Muscle of back (tissue), 11 donors: ENCODE measurements around the gene CPTP. TPM values are rescaled to one million over a fixed set of nuclear protein-coding genes. Genes with fewer than 3 reads are reported as not detected.
A peak's percentile ranks its signal among the peaks of the same experiment; 100 is the strongest.

Source experiments
- DNase-seq, 3 donors: peaks; one replicate each; pipeline versions ENCODE4 v3.0.0 to v3.0.0-alpha.2; 2013
- polyA plus RNA-seq, 10 donors: library from polyadenylated mRNA; unstranded; fragments of 120-200 nt; gene quantifications; one replicate each; pipeline ENCODE4 v1.2.1, GENCODE V29; 2013; ENCODE audit not compliant: insufficient read length in 10 of 10

Gene CPTP
- polyA plus RNA-seq, 10 donors = 10.6 to 17.2 (median 14.0) TPM

DNA sequence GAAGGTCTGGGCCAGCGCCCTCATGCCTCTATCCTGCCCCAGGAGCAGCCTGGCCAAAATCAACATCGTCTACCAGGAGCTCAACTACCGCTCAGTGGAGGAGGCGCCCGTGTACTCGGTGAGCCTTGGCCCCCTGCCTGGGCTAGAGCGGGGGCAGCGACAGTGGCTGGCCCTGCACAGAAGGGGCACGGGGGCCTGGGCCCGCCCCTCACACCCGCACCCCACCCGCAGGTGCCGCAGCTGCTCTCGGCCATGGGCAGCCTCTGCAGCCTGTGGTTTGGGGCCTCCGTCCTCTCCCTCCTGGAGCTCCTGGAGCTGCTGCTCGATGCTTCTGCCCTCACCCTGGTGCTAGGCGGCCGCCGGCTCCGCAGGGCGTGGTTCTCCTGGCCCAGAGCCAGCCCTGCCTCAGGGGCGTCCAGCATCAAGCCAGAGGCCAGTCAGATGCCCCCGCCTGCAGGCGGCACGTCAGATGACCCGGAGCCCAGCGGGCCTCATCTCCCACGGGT is 33.5 kb upstream of the CPTP start:
- DNase-seq = no peak

DNA sequence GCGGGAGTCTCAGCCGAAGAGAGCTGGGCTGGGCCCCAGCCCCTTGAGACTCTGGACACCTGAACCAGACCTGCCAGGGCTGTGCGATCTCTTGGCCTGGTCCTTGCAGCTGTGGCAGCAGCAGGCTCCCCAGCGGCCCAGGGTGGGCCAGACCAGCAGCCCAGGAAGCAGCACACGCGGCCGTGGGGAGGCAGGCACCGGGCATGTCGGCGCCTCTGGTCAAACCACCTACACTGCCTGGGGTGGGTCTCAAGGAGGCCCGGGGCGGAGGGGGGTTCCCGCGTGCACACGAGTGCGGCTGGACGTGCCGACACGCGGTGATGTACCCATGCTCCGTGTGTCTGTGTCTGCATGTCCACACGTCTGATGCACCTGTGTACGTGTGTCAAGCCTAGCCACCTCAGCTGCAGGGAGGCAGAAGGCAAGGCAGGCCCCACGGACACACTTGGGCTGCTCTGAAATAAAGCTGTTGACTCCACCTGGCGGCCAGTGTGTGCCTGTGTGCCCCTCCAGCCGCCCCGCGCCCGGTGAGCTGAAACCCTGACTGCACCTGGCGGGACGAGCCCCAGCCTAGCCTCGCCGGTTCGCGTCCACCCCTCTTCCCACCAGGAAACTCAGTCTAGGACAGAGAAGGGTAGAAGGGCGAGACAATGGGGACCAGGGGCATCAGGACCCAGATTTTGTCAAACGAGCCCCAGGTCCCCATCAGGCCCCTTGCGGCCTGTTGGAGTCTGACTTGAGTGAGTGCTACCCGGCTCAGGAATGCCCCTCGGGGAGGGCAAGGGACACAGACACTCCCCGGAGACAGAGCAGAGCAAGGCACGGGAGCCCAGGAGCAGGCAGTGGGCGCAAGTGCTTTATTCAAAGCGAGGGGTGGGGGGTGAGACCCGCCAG is 32.8 kb upstream of the CPTP start:
- DNase-seq = peak in 2 of 3 donors; percentile 52 to 79

DNA sequence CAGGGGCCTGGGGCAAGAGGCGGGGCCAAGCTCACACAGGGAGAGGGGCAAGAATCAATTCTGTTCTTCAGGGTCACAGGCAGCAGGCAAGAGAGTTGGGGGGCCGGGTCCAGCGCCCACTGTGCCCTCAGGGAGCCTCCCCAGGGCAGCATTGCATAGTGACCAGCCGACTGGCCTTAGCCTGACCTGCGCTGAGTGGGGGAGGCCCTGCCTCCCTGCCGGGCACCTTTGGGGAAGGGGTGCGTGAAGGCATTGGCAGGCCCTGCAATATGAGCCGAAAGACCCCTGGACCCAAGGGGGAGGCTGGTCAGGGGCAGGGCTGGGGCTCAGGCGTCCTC is 32.2 kb upstream of the CPTP start:
- DNase-seq = no peak

GRCh38 chr1:1292851-1293250 is 31.8 kb upstream of the CPTP start:
- no peak for DNase-seq

GRCh38 chr1:1293263-1294249 is 31.0 kb upstream of the CPTP start:
- no peak for DNase-seq

DNA sequence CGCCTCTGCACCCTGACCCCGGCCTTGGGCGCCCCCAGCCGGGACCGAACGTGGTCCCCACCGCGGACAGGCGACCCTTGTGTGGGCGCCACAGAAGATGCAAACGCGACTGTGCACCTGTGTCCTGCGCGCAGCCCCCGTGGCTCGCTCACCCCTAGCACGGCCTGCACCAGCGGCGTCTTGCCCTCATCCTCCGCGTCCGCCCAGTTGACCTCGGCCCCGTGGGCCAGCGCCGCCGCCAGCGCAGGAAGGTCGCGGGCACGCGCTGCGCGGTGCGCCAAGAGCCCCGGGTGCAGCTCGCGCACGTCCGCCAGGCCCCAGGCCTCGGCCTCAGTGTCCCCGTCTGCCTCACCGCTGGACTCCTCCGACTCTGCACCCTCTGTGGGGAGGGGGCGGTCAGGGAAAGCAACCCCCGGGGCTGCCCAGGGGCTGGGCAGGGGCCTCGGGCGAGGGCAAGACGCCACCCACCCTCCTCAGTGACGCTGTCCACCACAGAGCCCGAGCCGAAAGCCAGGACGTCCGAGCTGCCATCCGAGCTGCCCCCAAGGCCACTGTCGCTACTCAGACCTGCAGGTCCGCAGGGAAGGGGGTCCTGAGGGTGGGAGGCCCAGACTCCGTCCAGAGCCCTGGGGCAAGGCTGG is 30.2 kb upstream of the CPTP start:
- no peak for DNase-seq

DNA sequence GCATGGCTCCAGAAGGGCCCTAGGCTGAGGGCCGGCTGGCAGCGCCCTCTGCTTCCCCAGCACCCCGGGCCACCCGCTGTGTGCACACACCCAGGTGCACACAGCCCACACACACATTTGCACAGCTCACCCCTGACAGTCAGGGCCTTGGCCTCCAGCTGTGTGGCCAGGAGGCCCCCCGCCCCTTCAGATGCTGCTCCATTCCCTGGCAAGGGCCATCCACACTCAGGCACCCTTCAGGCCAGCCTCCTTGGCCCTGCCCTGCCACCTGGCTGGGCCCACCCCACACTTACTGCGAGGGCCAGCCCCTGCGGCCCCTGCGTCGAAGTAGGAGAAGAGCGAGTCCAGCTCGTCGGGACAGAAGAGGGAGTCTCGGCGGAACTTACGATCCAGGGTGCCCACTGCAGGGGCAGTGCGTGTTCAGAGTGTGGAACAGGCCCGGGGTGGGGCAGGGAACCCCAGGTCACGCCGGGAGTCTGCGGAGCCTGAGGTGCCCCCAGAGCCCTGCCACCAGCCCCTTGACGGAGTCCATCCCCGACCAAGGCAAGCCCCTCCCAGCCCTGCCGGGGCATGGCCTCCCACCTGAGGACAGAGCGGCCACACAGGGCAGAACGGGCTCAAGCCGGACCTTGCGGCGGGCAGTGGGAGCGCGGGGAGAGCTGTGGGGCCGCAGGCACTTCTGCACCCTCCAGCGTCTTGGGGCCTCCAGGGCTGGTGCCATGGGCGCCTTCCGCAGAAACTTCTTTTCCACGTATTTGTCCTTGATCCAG is 29.3 kb upstream of the CPTP start:
- no peak for DNase-seq

GRCh38 chr1:1296070-1297061 is 28.2 kb upstream of the CPTP start:
- no peak for DNase-seq

DNA sequence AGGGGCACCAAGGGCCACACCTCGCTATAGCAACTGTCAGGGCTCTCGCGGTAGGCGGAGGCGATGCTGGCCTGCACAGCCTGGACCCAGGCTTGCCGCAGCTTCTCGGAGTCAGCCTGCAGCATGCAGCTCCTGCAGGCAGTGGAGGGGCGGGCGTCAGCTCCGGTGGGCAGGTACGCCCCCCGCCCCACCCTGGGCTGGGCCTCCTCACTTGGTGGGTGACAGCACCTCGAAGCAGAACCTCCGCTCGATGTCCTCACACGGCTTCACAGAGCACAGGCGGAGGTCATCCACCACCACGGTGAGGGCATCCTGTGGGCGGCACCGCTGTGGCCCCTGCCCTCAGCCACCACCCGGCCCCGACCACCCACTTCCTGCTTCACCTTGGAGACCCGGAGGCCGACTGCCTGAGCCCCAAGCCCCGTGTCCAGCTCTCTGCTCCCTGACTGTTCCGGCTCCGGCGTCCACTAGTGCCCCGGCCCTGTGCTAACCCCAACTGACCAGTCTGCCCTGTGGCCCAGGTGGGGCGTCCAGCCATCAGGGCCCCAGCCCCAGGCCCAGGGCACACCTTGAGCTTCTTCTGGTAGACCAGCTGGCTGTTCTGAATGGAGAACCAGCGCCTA is 26.7 kb upstream of the CPTP start:
- DNase-seq = no peak

GRCh38 chr1:1298861-1299685 is 25.5 kb upstream of the CPTP start:
- peak; percentile 55 to 76 (median 61) for DNase-seq

DNA sequence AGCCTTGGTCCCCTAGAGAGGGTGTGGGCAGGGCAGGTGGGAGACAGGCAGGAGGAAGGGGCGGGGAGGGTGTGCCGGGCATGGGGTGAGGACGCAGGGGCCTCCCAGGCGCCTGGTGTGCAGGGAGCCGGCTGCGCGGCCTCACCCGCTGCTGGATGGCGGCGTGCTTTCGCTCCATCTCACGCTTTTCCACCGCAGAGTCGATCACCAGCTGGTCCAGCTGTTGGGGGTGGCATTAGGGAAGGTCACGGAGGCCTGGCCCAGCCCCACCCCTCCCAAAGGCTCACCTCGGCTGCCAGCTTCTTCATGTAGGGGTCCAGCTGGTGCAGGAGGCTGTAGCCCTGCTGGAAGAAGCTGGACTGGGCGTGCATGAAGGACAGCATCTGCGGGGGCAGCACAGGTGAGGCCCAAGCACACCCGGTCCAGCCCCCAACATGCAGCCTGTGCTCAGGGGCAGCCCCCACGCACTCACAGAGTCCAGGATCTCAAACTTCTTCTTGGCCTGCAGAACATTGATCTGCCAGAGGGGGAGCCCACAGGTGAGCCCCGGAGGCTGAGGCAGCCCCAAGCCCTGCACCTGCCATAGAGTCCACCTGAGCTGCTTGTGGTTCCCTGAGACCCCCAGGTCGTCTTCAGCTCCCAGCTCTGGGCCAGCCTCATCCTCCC is 24.8 kb upstream of the CPTP start:
- no peak for DNase-seq

GRCh38 chr1:1300352-1300739 is 24.3 kb upstream of the CPTP start:
- DNase-seq = no peak

DNA sequence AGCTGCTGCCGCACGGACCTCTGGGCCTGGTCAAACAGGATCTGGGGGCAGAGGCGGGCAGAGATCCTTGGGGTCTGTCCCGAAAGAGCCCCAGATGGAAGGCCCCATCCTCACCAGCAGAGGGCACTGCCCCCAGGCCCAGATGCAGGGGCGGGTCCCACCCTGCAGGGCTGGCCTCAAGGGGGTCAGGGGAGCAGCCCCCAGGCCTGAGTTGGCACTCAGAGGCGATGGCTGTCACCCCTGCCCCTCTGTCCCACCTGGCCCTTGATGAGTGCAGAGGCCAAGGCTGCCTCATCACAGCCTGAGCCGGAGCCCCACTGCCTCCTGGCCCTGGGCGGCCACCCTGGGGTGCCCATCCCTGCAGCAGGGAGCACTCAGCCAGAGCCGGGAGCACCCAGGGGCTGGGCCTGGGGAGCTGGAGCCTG is 22.6 kb upstream of the CPTP start:
- DNase-seq = no peak

GRCh38 chr1:1302951-1303509 is 21.6 kb upstream of the CPTP start:
- DNase-seq = no peak

GRCh38 chr1:1303736-1304135 is 20.9 kb upstream of the CPTP start:
- DNase-seq = no peak

DNA sequence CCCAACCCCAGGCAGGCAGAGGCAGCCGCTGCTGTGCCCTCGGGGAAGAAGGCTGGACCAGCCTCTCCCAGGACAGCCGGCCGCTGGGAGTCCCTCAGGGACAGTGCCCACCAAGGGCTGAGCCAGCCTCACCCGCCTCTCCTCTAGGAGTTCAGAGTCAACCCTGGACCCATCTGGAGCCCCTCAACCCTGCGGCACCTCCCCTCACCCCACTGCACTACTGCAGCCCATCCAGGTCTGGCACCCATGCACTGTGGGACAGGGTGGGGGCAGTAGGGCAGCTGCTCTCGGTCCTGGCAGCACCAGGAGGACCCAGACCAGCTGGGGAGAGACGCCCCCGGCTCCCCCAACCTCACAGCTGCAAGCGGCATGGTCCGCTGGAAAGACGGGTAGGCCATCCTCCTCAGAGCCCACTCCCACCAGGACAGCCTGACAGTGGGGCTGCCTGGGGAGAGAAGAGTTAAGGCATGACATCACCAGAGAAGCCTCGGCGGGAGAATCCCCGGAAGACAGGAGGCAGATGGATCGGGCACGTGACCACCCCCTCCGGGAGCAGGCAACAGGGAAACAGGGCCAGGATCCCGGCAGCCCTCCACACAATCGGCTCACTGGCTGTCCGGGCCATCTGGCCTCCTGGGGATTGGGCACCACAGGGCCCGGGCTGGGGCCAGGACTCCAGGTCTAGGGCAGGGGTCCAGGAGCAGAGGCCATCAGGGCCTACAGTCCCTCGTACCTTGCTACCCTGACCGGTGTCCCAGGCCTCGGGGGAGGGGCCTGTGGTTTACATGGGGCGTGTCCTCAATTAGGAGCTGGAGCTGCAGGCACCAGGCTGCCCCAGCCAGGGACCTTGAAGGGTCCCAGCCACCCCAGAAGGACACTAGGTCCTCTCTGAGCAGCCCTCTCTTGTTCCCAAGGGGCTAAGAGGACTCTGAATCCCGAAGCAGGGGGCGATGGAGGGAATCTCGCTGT is 20.0 kb upstream of the CPTP start:
- peak; percentile 57 to 79 (median 69) for DNase-seq
